Raji (cell line): ENCODE measurements around the gene CAB39.

Source experiments
- POLR2A ChIP-seq: IDR thresholded peaks from 2 replicates; pipeline ENCODE4 v1.6.1; 2011; ENCODE audit warnings: low read depth, low read length, control low read depth; ENCODE audit not compliant: insufficient read depth

The CAB39 gene

GRCh38 chr2:230778350-230779063 lies 65.9 kb downstream of the CAB39 start:
- TF ChIP-seq POLR2A: no peak

GRCh38 chr2:230779126-230779525 lies 66.5 kb downstream of the CAB39 start:
- TF ChIP-seq POLR2A: no peak

- no peak for TF ChIP-seq POLR2A
Measured at GRCh38 chr2:230779607-230780006, 67.0 kb downstream of the CAB39 start.

- TF ChIP-seq POLR2A: no peak
Measured at GRCh38 chr2:230781130-230781797, 68.6 kb downstream of the CAB39 start.

- no peak for TF ChIP-seq POLR2A
Measured at GRCh38 chr2:230783101-230783500, 70.5 kb downstream of the CAB39 start.

GRCh38 chr2:230784795-230785194 lies 72.2 kb downstream of the CAB39 start:
- no peak for TF ChIP-seq POLR2A

- TF ChIP-seq POLR2A: no peak
Measured at GRCh38 chr2:230785346-230785745, 72.7 kb downstream of the CAB39 start.

- no peak for TF ChIP-seq POLR2A
Measured at GRCh38 chr2:230787101-230787500, 74.5 kb downstream of the CAB39 start.

- TF ChIP-seq POLR2A: no peak
Measured at GRCh38 chr2:230788554-230789175, 76.0 kb downstream of the CAB39 start.

GRCh38 chr2:230790981-230791380 lies 78.3 kb downstream of the CAB39 start:
- no peak for TF ChIP-seq POLR2A

GRCh38 chr2:230793572-230794359 lies 81.1 kb downstream of the CAB39 start:
- TF ChIP-seq POLR2A: no peak

GRCh38 chr2:230794497-230794896 lies 81.9 kb downstream of the CAB39 start:
- TF ChIP-seq POLR2A: no peak

GRCh38 chr2:230795856-230796255 lies 83.2 kb downstream of the CAB39 start:
- TF ChIP-seq POLR2A: no peak

GRCh38 chr2:230796280-230796862 lies 83.7 kb downstream of the CAB39 start:
- TF ChIP-seq POLR2A: no peak
